ENCODE data around the gene LRP1B. TPM values are rescaled to one million over a fixed set of nuclear protein-coding genes. Genes with fewer than 3 reads are reported as not detected.
"Not testable (repeated sequence)": the region's sequence is repeated elsewhere in the genome, so short reads cannot be mapped to it uniquely, and the experiment has no call there.

LRP1B gene
- total RNA-seq, 1 experiment from 2014 or later: 0.21 TPM

DNA sequence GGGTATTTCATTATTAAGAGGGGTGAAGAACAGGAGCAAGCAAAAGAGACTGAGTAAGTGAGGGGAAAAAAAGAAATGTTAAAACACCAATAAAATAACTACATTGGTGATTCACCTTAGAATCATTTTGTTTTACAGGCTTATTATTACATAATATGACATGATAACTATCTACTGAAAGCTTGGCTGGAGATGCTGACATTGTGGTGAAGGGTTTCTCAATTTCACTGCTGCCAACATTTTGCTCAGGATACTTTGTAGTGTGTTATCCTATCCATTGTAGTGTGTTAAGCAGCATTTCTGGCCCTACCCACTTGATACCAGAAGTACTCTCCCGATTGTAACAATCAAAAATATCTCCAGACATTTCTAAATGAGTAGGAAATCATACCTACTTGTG lies 1786.0 kb downstream of the LRP1B start:
- Mint-ChIP-seq H3K36me3 (ENCODE audit: insufficient read depth, unreplicated experiment) (no peaks in the 10 kb centered on the region), H3K27me3 (ENCODE audit: unreplicated experiment) (no peaks in the 10 kb centered on the region), H3K27ac (ENCODE audit: unreplicated experiment) (no peak overlapping the region), H3K4me3 (ENCODE audit: low read depth, unreplicated experiment) (no peak overlapping the region), H3K4me1 (ENCODE audit: low read depth, unreplicated experiment) (no peaks in the 10 kb centered on the region), H3K9me3 (ENCODE audit: low read depth, unreplicated experiment) (no peaks in the 10 kb centered on the region)
- BruUV-seq (replicated peaks): no TSS peak
- TF ChIP-seq, protein P1, sequence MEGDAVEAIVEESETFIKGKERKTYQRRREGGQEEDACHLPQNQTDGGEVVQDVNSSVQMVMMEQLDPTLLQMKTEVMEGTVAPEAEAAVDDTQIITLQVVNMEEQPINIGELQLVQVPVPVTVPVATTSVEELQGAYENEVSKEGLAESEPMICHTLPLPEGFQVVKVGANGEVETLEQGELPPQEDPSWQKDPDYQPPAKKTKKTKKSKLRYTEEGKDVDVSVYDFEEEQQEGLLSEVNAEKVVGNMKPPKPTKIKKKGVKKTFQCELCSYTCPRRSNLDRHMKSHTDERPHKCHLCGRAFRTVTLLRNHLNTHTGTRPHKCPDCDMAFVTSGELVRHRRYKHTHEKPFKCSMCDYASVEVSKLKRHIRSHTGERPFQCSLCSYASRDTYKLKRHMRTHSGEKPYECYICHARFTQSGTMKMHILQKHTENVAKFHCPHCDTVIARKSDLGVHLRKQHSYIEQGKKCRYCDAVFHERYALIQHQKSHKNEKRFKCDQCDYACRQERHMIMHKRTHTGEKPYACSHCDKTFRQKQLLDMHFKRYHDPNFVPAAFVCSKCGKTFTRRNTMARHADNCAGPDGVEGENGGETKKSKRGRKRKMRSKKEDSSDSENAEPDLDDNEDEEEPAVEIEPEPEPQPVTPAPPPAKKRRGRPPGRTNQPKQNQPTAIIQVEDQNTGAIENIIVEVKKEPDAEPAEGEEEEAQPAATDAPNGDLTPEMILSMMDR (IDR thresholded peaks at IDR 0.05; ENCODE audit: unreplicated experiment): no peak
- CTCF ChIA-PET: no interaction called here
- no peak for DNase-seq
- intact Hi-C loops (cut with micrococcal nuclease; ENCODE audit: unreplicated experiment): no loop called here

DNA sequence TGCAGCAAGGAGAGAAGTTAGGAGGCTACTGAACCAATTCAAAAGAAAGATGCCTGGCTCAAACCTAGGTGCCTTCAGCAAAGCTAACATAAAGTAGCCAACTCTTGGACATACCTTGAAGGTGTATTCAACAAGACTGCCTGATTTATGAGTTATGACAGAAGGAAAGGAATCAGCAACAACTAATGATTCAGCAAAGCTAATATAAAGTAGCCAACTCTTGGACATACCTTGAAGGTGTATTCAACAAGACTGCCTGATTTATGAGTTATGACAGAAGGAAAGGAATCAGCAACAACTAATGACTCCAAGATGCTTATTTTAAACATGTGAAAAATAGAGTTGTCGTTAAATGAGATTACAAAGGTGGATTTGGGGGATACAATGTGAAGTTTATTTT lies 1786.5 kb downstream of the LRP1B start:
- H3K27ac Mint-ChIP-seq (ENCODE audit: unreplicated experiment); BruUV-seq (replicated peaks); H3K27me3 Mint-ChIP-seq (ENCODE audit: unreplicated experiment); H3K36me3 Mint-ChIP-seq (ENCODE audit: insufficient read depth, unreplicated experiment); CTCF ChIA-PET; intact Hi-C loops (cut with micrococcal nuclease; ENCODE audit: unreplicated experiment); H3K4me1 Mint-ChIP-seq (ENCODE audit: low read depth, unreplicated experiment); H3K4me3 Mint-ChIP-seq (ENCODE audit: low read depth, unreplicated experiment); DNase-seq; H3K9me3 Mint-ChIP-seq (ENCODE audit: low read depth, unreplicated experiment): not testable (repeated sequence)

DNA sequence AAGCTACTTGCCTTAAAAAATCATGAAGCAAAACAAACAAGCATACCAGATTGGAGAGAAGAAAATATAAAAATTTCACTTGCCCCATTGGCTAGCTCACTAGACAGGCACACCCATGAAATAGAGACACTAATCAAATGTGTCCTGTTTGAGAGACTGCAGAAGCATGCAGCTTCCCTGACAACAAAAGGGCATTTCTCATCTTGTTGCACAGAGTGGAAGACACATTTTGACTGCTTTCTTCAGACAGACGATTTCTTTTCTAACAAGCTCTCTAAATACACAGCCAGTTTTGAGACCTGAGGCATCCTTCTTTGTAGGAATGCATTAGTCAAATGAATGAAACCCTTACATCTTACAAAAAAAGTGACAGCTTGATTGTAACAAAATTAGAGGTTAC lies 1792.0 kb downstream of the LRP1B start:
- no peaks in the 10 kb centered on the region for H3K36me3 Mint-ChIP-seq (ENCODE audit: insufficient read depth, unreplicated experiment)
- BruUV-seq (replicated peaks): no TSS peak
- no peak overlapping the region for H3K27ac Mint-ChIP-seq (ENCODE audit: unreplicated experiment)
- CTCF ChIA-PET: interaction anchor here (0.6 kb wide), 1 partner anchor 1338 kb away, joined by 3 read pairs; no protein-coding TSS in a partner anchor
- no peaks in the 10 kb centered on the region for H3K4me1 Mint-ChIP-seq (ENCODE audit: low read depth, unreplicated experiment)
- DNase-seq: no peak
- H3K4me3 Mint-ChIP-seq (ENCODE audit: low read depth, unreplicated experiment): no peak overlapping the region
- H3K9me3 Mint-ChIP-seq (ENCODE audit: low read depth, unreplicated experiment): no peaks in the 10 kb centered on the region
- TF ChIP-seq, protein P1 (IDR thresholded peaks at IDR 0.05; ENCODE audit: unreplicated experiment): no peak
- H3K27me3 Mint-ChIP-seq (ENCODE audit: unreplicated experiment): no peaks in the 10 kb centered on the region
- intact Hi-C loops (cut with micrococcal nuclease; ENCODE audit: unreplicated experiment): no loop called here

DNA sequence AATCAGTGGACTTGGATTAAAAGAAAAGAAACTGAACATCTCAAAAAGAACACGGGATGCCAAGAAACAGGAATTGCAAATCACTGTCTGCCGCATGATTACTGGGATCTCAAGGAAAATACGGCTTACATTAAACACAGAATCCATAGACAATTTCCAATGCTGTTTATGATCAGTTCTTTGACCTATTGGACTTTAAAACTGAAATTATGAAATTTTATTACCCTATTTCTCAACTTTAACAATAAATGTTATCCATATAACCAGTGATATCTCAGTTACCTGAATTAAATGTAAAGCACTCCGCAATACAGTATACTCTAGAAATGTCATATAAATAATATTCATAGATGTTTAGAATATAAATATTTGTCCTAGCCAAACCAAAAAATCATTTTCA lies 1793.8 kb downstream of the LRP1B start:
- H3K27ac Mint-ChIP-seq (ENCODE audit: unreplicated experiment): no peak overlapping the region
- no peaks in the 10 kb centered on the region for H3K36me3 Mint-ChIP-seq (ENCODE audit: insufficient read depth, unreplicated experiment)
- H3K27me3 Mint-ChIP-seq (ENCODE audit: unreplicated experiment): no peaks in the 10 kb centered on the region
- H3K9me3 Mint-ChIP-seq (ENCODE audit: low read depth, unreplicated experiment): peaks cover 6% of the 10 kb centered on the region
- intact Hi-C loops (cut with micrococcal nuclease; ENCODE audit: unreplicated experiment): no loop called here
- H3K4me3 Mint-ChIP-seq (ENCODE audit: low read depth, unreplicated experiment): no peak overlapping the region
- CTCF ChIA-PET: no interaction called here
- no TSS peak for BruUV-seq (replicated peaks)
- H3K4me1 Mint-ChIP-seq (ENCODE audit: low read depth, unreplicated experiment): no peaks in the 10 kb centered on the region
- no peak for DNase-seq
- TF ChIP-seq, protein P1 (IDR thresholded peaks at IDR 0.05; ENCODE audit: unreplicated experiment): no peak

DNA sequence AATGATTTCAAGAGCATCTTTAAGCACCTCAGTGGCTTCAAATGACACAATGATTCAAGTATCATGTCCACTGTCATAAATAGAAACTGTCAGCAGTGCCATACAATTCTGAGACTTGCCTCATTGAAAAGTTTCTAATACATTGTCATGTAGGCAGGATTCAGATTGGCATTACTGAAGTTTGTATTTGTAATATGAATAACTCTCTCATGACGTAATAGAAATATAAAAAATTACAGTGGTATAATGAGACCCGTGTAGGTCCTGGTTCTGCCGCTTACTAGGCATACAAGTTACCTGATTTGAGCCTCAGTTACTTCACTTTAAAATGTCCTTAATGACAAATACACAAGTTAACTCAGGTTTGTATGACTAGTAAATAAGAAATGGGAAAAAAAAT lies 1814.5 kb downstream of the LRP1B start:
- no peaks in the 10 kb centered on the region for H3K9me3 Mint-ChIP-seq (ENCODE audit: low read depth, unreplicated experiment)
- H3K27me3 Mint-ChIP-seq (ENCODE audit: unreplicated experiment): no peaks in the 10 kb centered on the region
- no peak overlapping the region for H3K27ac Mint-ChIP-seq (ENCODE audit: unreplicated experiment)
- intact Hi-C loops (cut with micrococcal nuclease; ENCODE audit: unreplicated experiment): no loop called here
- no peaks in the 10 kb centered on the region for H3K36me3 Mint-ChIP-seq (ENCODE audit: insufficient read depth, unreplicated experiment)
- TF ChIP-seq, protein P1 (IDR thresholded peaks at IDR 0.05; ENCODE audit: unreplicated experiment): no peak
- CTCF ChIA-PET: no interaction called here
- no TSS peak for BruUV-seq (replicated peaks)
- H3K4me1 Mint-ChIP-seq (ENCODE audit: low read depth, unreplicated experiment): no peaks in the 10 kb centered on the region
- no peak overlapping the region for H3K4me3 Mint-ChIP-seq (ENCODE audit: low read depth, unreplicated experiment)
- no peak for DNase-seq
